Pancreas (tissue), 10 donors: ENCODE measurements around the gene CMKLR1. TPM values are rescaled to one million over a fixed set of nuclear protein-coding genes. Genes with fewer than 3 reads are reported as not detected.
A peak's percentile ranks its signal among the peaks of the same experiment; 100 is the strongest.

Source experiments
- ATAC-seq, 4 donors: fragments of 200-7000 bp; cut with Tn5 transposase; one replicate each; pipeline versions ENCODE4 v1.8.0 to v1.9.1; 2020; ENCODE audit warnings: mild to moderate bottlenecking in 4 of 4, moderate library complexity in 4 of 4
- DNase-seq, 6 donors: peaks; one replicate each; pipeline ENCODE4 v3.0.0-alpha.2; 2020
- FAIRE-seq: peaks from 2 replicates; lab custom pipeline; 2012; peaks lifted over from hg19 to GRCh38; lab: Jason Lieb, UNC
- H3K27ac ChIP-seq, 4 donors: fragments of 200-600 bp; sonication (generic); 1 replicate in 3 of 4; 2 replicates in 1 of 4; pipeline versions ENCODE4 v1.5.0 to v1.8.0; 2020
- H3K27me3 ChIP-seq, 4 donors: fragments of 200-600 bp; one replicate each; pipeline ENCODE4 v1.8.0; 2021
- H3K36me3 ChIP-seq, 3 donors: fragments of 200-600 bp; sonication (generic) in 1 of 3; one replicate each; pipeline versions ENCODE4 v1.5.0 to v1.8.0; 2020 to 2021
- H3K4me1 ChIP-seq, 3 donors: fragments of 200-600 bp; one replicate each; pipeline ENCODE4 v1.8.0; 2021
- H3K4me3 ChIP-seq, 4 donors: fragments of 200-600 bp; sonication (generic) in 2 of 4; one replicate each; pipeline versions ENCODE4 v1.5.0 to v1.8.0; 2020 to 2021
- H3K9me3 ChIP-seq, 4 donors: fragments of 200-600 bp; one replicate each; pipeline ENCODE4 v1.8.0; 2021
- CTCF ChIP-seq, 4 donors: fragments of 200-600 bp; sonication (generic) in 3 of 4; IDR thresholded peaks; one replicate each; pipeline versions ENCODE4 v1.5.0 to v1.8.0; 2021; ENCODE audit warnings: antibody characterized with exemption in 4 of 4
- WGBS, 2 donors: extraction: QIAGEN DNeasy Blood & Tissue Kit; methylation state at CpG; one replicate each; pipeline ENCODE4 v1.1.7; 2013; 5-methylcytosine and 5-hydroxymethylcytosine counted together
- intact Hi-C, 3 donors: fragments of 100-400 bp; cut with DNase I; formaldehyde crosslinking; loops; one replicate each; pipeline versions ENCODE4 v1.11.1 to v1.14.2; 2022
- polyA plus RNA-seq, 2 donors: library from polyadenylated mRNA; stranded (reverse); fragments of 200-250 nt; gene quantifications; one replicate each; pipeline ENCODE4 v1.2.3, GENCODE V29; 2013
- total RNA-seq, 6 donors: library from RNA; stranded (reverse); fragmentation: NEBNext Ultra II Directional in 4 of 6; extraction: Animal tissue kit (Norgen Biotek cat#: 25700) in 4 of 6; gene quantifications; one replicate each; pipeline versions ENCODE4 v1.2.1 to v1.2.4, GENCODE V29; 2021 to 2023
- donor health status: healthy with polysubstance abuse.
- donor health status: DM: no; HTN: no; CAD: no; lungs with moderate emphysema.
- donor health status: DM: no; HTN: no; CAD: no.
- donor health status: control.
- donor health status: control.
- donor health status: Bipolar disorder and iron deficiency.
- donor health status: DM: yes; HTN: yes; CAD: no.
- donor health status: DM: no; HTN: no; CAD: no.
- donor health status: DM: no; HTN: no; CAD: no.
- donor health status: DM: yes; HTN: yes; CAD: no.

Gene CMKLR1
- total and polyA plus RNA-seq, 8 donors = 0.95 to 7.4 (median 1.4) TPM

GRCh38 chr12:108370415-108370814, 31.3 kb upstream of the CMKLR1 start:
- Histone ChIP-seq H3K36me3 (no peaks in the 10 kb centered on the region), H3K27me3 (no peaks in the 10 kb centered on the region), H3K4me1 (no peaks in the 10 kb centered on the region), H3K27ac (no peak overlapping the region), H3K4me3 (no peak overlapping the region), H3K9me3 (no peaks in the 10 kb centered on the region)
- intact Hi-C loops = loop anchor here in 1 of 3 donors (10.0 kb wide), 1 partner anchor 136 kb away; no protein-coding TSS in a partner anchor
- no peak for TF ChIP-seq CTCF (IDR thresholded peaks at IDR 0.05)
- FAIRE-seq (no peak), ATAC-seq (no peak), DNase-seq (no peak)
- WGBS, 2 donors = 78 to 84% methylated on average over 5 of the region's 5 CpGs

GRCh38 chr12:108369736-108370396, 30.8 kb upstream of the CMKLR1 start:
- FAIRE-seq (no peak), DNase-seq (no peak), ATAC-seq (no peak)
- Histone ChIP-seq H3K4me1 (no peaks in the 10 kb centered on the region), H3K36me3 (no peaks in the 10 kb centered on the region), H3K27me3 (no peaks in the 10 kb centered on the region), H3K9me3 (no peaks in the 10 kb centered on the region), H3K27ac (no peak overlapping the region), H3K4me3 (no peak overlapping the region)
- intact Hi-C loops = loop anchor here in 1 of 3 donors (10.0 kb wide), 1 partner anchor 135 kb away; no protein-coding TSS in a partner anchor
- no peak for TF ChIP-seq CTCF (IDR thresholded peaks at IDR 0.05)
- WGBS, 2 donors = 50 to 57% methylated on average over 5 of the region's 5 CpGs

- Histone ChIP-seq H3K4me3 (no peak overlapping the region), H3K4me1 (no peaks in the 10 kb centered on the region), H3K27me3 (no peaks in the 10 kb centered on the region), H3K9me3 (no peaks in the 10 kb centered on the region), H3K36me3 (no peaks in the 10 kb centered on the region), H3K27ac (no peak overlapping the region)
- TF ChIP-seq CTCF (IDR thresholded peaks at IDR 0.05) = no peak
- no peak for FAIRE-seq
- WGBS, 2 donors = 86 to 94% methylated on average over 2 of the region's 2 CpGs
- intact Hi-C loops = no loop called here
- no peak for DNase-seq
- no peak for ATAC-seq
These were observed 29.0 kb upstream of the CMKLR1 start for GRCh38 chr12:108368089-108368488.

- no peak for FAIRE-seq
These were observed 28.3 kb upstream of the CMKLR1 start for GRCh38 chr12:108367436-108367835.

More at GRCh38 chr12:108367436-108367835, 28.3 kb upstream of the CMKLR1 start:
- ATAC-seq = peak in 2 of 4 donors; percentile 56 to 73
- no peaks in the 10 kb centered on the region for H3K27me3 ChIP-seq
- intact Hi-C loops = no loop called here
- no peak overlapping the region for H3K4me3 ChIP-seq
- TF ChIP-seq CTCF (IDR thresholded peaks at IDR 0.05) = no peak
- H3K4me1 ChIP-seq = no peaks in the 10 kb centered on the region
- no peak overlapping the region for H3K27ac ChIP-seq
- no peaks in the 10 kb centered on the region for H3K36me3 ChIP-seq
- 73 to 74% methylated on average over 7 of the region's 7 CpGs for WGBS, 2 donors
- H3K9me3 ChIP-seq = no peaks in the 10 kb centered on the region
- peak in 1 of 6 donors; percentile 29 for DNase-seq
